T-helper 17 cell (primary cell): ENCODE results near the gene HSBP1. TPM values are rescaled to one million over a fixed set of nuclear protein-coding genes. Genes with fewer than 3 reads are reported as not detected.

Experiments
- ATAC-seq: fragments of 150-1000 bp; cut with Tn5 transposase; 2 replicates; pipeline ENCODE4 v1.10.0; 2021; ENCODE audit warnings: mild to moderate bottlenecking, moderate library complexity
- DNase-seq, 3 donors: peaks; one replicate each; pipeline versions ENCODE4 v3.0.0 to v3.0.0-alpha.2; 2020 to 2021
- H3K9me3 ChIP-seq: one replicate; pipeline ENCODE4 v1.7.0; 2013; ENCODE audit warnings: low read length, mild to moderate bottlenecking; ENCODE audit not compliant: control insufficient read depth, poor library complexity, severe bottlenecking
- H3K27ac Mint-ChIP-seq: one replicate; pipeline ENCODE4 v1.8.0; 2022; ENCODE audit warnings: mild to moderate bottlenecking, moderate library complexity, mixed read lengths
- H3K27me3 Mint-ChIP-seq: one replicate; pipeline ENCODE4 v1.8.0; 2022; ENCODE audit warnings: mixed read lengths
- H3K36me3 Mint-ChIP-seq: one replicate; pipeline ENCODE4 v1.8.0; 2022; ENCODE audit warnings: low read depth, mixed read lengths
- H3K4me1 Mint-ChIP-seq: one replicate; pipeline ENCODE4 v1.8.0; 2022; ENCODE audit warnings: mild to moderate bottlenecking, mixed read lengths
- H3K4me3 Mint-ChIP-seq: one replicate; pipeline ENCODE4 v1.8.0; 2022; ENCODE audit warnings: mild to moderate bottlenecking, moderate library complexity, mixed read lengths
- total RNA-seq, 4 donors: library from RNA in 2 of 4; stranded (reverse) in 2 of 4; gene quantifications; one replicate each; pipeline ENCODE4 v1.2.3 and lab custom pipeline; 2022 to 2026

The HSBP1 gene
- total RNA-seq, 2 donors from 2014 or later, result 23.1 to 23.8 TPM

GRCh38 chr16:83809092-83809491 is 1.3 kb downstream of the HSBP1 start:
- H3K4me3 Mint-ChIP-seq, result peak overlapping the region; percentile 97
- no peaks in the 10 kb centered on the region for H3K9me3 ChIP-seq
- ATAC-seq (no peak), DNase-seq (no peak)
- H3K4me1 Mint-ChIP-seq, result peaks cover 13% of the 10 kb centered on the region
- peaks cover 2% of the 10 kb centered on the region for H3K36me3 Mint-ChIP-seq
- peak overlapping the region; percentile 94 for H3K27ac Mint-ChIP-seq
- H3K27me3 Mint-ChIP-seq, result no peaks in the 10 kb centered on the region

GRCh38 chr16:83810901-83811300 is 3.1 kb downstream of the HSBP1 start:
- H3K4me1 Mint-ChIP-seq, result peaks cover 13% of the 10 kb centered on the region
- ATAC-seq, result no peak
- peaks cover 2% of the 10 kb centered on the region for H3K36me3 Mint-ChIP-seq
- H3K9me3 ChIP-seq, result no peaks in the 10 kb centered on the region
- peak overlapping the region; percentile 21 for H3K27ac Mint-ChIP-seq
- H3K27me3 Mint-ChIP-seq, result no peaks in the 10 kb centered on the region
- no peak overlapping the region for H3K4me3 Mint-ChIP-seq
- DNase-seq, result no peak

- DNase-seq, result no peak
- Mint-ChIP-seq H3K4me3 (no peak overlapping the region), H3K27me3 (no peaks in the 10 kb centered on the region), H3K27ac (peak overlapping the region; percentile 9), H3K4me1 (peaks cover 5% of the 10 kb centered on the region), H3K36me3 (no peaks in the 10 kb centered on the region)
- ATAC-seq, result no peak
- H3K9me3 ChIP-seq, result no peaks in the 10 kb centered on the region
Observed at GRCh38 chr16:83813823-83814658, 6.3 kb downstream of the HSBP1 start.

GRCh38 chr16:83814659-83814985 is 6.8 kb downstream of the HSBP1 start:
- Mint-ChIP-seq H3K27ac (peak overlapping the region; percentile 9), H3K36me3 (no peaks in the 10 kb centered on the region), H3K4me1 (peaks cover 2% of the 10 kb centered on the region), H3K27me3 (no peaks in the 10 kb centered on the region), H3K4me3 (no peak overlapping the region)
- H3K9me3 ChIP-seq, result no peaks in the 10 kb centered on the region
- ATAC-seq (no peak), DNase-seq (no peak)

GRCh38 chr16:83817022-83817421 is 9.2 kb downstream of the HSBP1 start:
- DNase-seq, result no peak
- H3K36me3 Mint-ChIP-seq, result no peaks in the 10 kb centered on the region
- H3K4me3 Mint-ChIP-seq, result no peak overlapping the region
- peaks cover 2% of the 10 kb centered on the region for H3K4me1 Mint-ChIP-seq
- H3K9me3 ChIP-seq, result no peaks in the 10 kb centered on the region
- peaks cover 1% of the 10 kb centered on the region for H3K27me3 Mint-ChIP-seq
- H3K27ac Mint-ChIP-seq, result no peak overlapping the region
- ATAC-seq, result no peak

- no peaks in the 10 kb centered on the region for H3K4me1 Mint-ChIP-seq
- no peaks in the 10 kb centered on the region for H3K36me3 Mint-ChIP-seq
- H3K27me3 Mint-ChIP-seq, result peaks cover 9% of the 10 kb centered on the region
- no peak overlapping the region for H3K4me3 Mint-ChIP-seq
- no peak overlapping the region for H3K27ac Mint-ChIP-seq
- no peak for ATAC-seq
- DNase-seq, result no peak
- H3K9me3 ChIP-seq, result no peaks in the 10 kb centered on the region
Observed at GRCh38 chr16:83818276-83818675, 10.5 kb downstream of the HSBP1 start.

GRCh38 chr16:83819361-83819760 is 11.6 kb downstream of the HSBP1 start:
- ATAC-seq (no peak), DNase-seq (no peak)
- H3K9me3 ChIP-seq, result no peaks in the 10 kb centered on the region
- Mint-ChIP-seq H3K4me3 (no peak overlapping the region), H3K27ac (no peak overlapping the region), H3K4me1 (no peaks in the 10 kb centered on the region), H3K27me3 (peaks cover 9% of the 10 kb centered on the region), H3K36me3 (no peaks in the 10 kb centered on the region)

GRCh38 chr16:83826146-83826913 is 18.6 kb downstream of the HSBP1 start:
- peaks cover 14% of the 10 kb centered on the region for H3K27me3 Mint-ChIP-seq
- peak; percentile 97 for ATAC-seq
- H3K36me3 Mint-ChIP-seq, result no peaks in the 10 kb centered on the region
- H3K27ac Mint-ChIP-seq, result no peak overlapping the region
- peaks cover 6% of the 10 kb centered on the region for H3K4me1 Mint-ChIP-seq
- DNase-seq, result peak; percentile 57 to 80 (median 59)
- H3K9me3 ChIP-seq, result no peaks in the 10 kb centered on the region
- H3K4me3 Mint-ChIP-seq, result peak overlapping the region; percentile 31

- Mint-ChIP-seq H3K27me3 (peaks cover 4% of the 10 kb centered on the region), H3K4me1 (peaks cover 6% of the 10 kb centered on the region), H3K4me3 (no peak overlapping the region), H3K27ac (no peak overlapping the region), H3K36me3 (no peaks in the 10 kb centered on the region)
- H3K9me3 ChIP-seq, result no peaks in the 10 kb centered on the region
- ATAC-seq, result no peak
- DNase-seq, result no peak
Observed at GRCh38 chr16:83830091-83830768, 22.5 kb downstream of the HSBP1 start.

- DNase-seq (no peak), ATAC-seq (no peak)
- no peaks in the 10 kb centered on the region for H3K9me3 ChIP-seq
- H3K27me3 Mint-ChIP-seq, result peaks cover 4% of the 10 kb centered on the region
- H3K4me1 Mint-ChIP-seq, result peaks cover 8% of the 10 kb centered on the region
- no peak overlapping the region for H3K4me3 Mint-ChIP-seq
- H3K36me3 Mint-ChIP-seq, result no peaks in the 10 kb centered on the region
- H3K27ac Mint-ChIP-seq, result no peak overlapping the region
Observed at GRCh38 chr16:83830769-83831455, 23.1 kb downstream of the HSBP1 start.

- ATAC-seq (no peak), DNase-seq (no peak)
- no peak overlapping the region for H3K4me3 Mint-ChIP-seq
- H3K27ac Mint-ChIP-seq, result no peak overlapping the region
- H3K9me3 ChIP-seq, result no peaks in the 10 kb centered on the region
- H3K27me3 Mint-ChIP-seq, result peaks cover 4% of the 10 kb centered on the region
- H3K4me1 Mint-ChIP-seq, result peaks cover 7% of the 10 kb centered on the region
- H3K36me3 Mint-ChIP-seq, result no peaks in the 10 kb centered on the region
Observed at GRCh38 chr16:83831456-83831987, 23.7 kb downstream of the HSBP1 start.

GRCh38 chr16:83833921-83834320 is 26.1 kb downstream of the HSBP1 start:
- H3K9me3 ChIP-seq, result no peaks in the 10 kb centered on the region
- DNase-seq, result no peak
- no peak overlapping the region for H3K27ac Mint-ChIP-seq
- no peak for ATAC-seq
- H3K36me3 Mint-ChIP-seq, result no peaks in the 10 kb centered on the region
- peaks cover 7% of the 10 kb centered on the region for H3K4me1 Mint-ChIP-seq
- H3K27me3 Mint-ChIP-seq, result peaks cover 13% of the 10 kb centered on the region
- H3K4me3 Mint-ChIP-seq, result no peak overlapping the region
